HG03139 (cell line): ENCODE results near the gene HIGD1B.

Source experiments
- ATAC-seq: cut with Tn5 transposase; IDR thresholded peaks from one replicate; pipeline ENCODE4 v1.9.1; 2021; ENCODE audit not compliant: unreplicated experiment

Gene HIGD1B

DNA sequence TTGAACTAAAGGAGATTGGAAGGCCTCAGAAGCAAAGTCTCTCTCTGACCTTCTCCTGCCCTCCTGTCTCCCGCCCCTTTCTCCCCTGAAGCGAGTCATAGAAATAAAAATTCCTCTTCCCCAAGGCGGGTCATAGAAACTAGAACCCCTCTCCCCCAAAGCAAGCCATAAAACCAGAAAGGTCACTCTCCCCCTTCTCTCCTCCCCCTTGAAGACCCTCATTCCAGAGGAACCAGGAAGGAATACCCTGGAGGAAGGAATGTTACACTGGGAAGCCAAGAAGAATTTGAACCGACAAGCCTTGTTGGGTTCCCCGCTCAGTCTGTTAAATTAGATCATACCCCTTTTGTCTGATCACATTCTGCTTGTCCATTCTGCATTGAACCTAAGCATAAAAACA lies 14.9 kb upstream of the HIGD1B start:
- ATAC-seq = no peak

DNA sequence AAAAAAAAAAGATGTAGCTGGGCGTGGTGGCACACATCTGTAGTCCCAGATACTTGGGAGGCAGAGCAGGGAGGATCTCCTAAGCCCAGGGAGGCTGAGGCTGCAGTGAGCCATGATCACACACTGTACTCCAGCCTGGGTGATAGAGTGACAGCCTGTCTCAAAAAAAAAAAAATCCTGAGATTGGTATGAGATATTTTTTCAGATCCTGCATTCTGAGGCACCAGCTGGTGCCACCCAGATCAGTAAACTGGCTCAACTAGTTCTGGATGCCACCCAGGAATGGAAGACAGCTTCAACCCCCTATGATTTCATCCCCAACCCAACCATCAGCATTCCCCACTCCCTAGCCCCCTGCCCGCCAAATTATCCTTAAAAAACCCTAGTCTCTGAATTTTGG lies 10.5 kb upstream of the HIGD1B start:
- no peak for ATAC-seq

DNA sequence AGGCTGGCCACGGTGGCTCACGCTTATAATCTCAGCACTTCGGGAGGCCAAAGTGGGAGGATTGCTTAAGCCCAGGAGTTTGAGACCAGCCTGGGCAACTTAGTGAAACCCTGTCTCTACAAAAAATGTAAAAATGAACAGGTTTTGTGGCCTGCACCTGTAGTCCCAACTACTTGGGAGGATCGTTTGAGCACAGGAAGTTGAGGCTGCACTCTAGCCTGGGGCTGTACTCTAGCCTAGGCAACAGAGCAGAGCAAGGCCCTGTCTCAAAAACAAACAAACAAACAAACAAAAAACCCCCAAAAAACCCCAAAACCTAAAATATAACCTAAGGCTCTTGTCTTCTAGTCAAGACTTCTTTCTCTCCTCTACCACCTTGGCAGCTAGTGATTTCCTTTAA lies 7.4 kb upstream of the HIGD1B start:
- no peak for ATAC-seq

- no peak for ATAC-seq
Observed at GRCh38 chr17:44840936-44841335, 6.7 kb upstream of the HIGD1B start.

DNA sequence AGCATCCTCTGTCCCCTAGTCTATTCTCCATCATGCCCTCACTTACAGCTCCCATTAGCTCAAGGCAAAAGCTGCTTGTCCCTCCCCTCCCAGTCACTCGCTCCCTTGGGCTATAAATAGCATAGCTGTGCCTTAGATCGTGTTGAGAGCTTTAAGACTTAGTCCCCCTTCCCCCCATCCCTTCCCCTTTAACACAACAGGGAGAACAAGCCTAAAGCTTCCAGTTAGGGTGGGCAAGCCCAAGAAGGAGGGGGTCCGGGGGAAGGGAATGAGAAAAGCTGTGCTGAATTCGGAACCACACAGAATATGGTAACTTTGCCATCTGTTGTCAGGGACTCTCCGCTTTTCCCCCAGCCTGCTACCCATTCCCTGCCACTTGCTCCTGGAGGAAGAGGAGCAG lies 4.9 kb upstream of the HIGD1B start:
- ATAC-seq = no peak

- ATAC-seq = no peak
Observed at GRCh38 chr17:44844390-44844830, 3.3 kb upstream of the HIGD1B start.

- no peak for ATAC-seq
Observed at GRCh38 chr17:44846206-44846605, 1.5 kb upstream of the HIGD1B start.

DNA sequence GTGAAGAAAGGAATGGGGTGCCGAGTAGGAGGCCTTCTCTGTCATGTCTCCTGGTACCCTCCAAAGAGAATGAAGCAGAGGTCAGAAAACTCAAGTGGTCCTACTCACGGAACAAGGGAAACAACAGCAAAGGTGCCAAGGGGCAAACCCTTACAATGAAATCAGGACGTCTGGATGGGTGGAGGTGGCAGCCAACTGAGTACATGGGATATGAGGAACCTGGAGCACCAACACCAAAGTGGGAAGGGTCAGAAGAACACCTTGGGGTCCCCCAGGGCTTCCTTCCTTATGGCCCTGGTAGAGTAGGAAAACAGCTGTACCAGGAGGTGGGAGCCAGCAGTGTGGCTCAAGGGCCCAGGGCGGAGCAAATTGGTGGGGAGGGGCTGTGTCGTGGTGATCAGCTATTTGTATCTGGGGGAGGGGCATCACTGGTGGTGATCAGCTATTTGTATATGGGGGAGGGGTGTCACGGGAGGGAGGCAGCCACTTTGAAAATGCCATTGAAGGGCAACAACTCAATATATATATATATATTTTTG lies 643 bp downstream of the HIGD1B start:
- ATAC-seq = no peak

DNA sequence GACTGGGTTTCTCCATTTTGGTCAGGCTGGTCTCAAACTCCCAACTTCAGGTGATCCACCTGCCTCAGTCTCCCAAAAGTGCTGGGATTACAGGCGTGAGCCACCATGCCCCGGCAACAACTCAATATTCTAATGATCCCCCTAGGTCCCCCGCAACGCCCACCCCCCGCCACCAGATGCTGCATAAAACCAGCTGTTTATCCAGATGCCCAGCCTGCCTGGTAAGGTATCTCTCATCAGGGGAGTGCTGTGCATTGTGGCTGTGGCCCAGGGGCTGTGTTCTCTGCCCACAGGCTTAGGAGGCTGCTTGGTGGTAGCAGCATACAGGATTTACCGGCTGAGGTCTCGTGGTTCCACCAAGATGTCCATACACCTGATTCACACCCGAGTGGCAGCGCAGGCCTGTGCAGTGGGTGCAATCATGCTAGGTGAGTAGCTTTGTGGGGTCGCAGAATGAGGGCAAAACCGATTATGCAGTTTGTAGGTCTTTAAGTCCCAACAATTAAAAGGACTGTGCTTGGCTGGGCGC lies 1.3 kb downstream of the HIGD1B start:
- ATAC-seq = no peak

GRCh38 chr17:44850025-44850424 lies 2.3 kb downstream of the HIGD1B start:
- no peak for ATAC-seq

DNA sequence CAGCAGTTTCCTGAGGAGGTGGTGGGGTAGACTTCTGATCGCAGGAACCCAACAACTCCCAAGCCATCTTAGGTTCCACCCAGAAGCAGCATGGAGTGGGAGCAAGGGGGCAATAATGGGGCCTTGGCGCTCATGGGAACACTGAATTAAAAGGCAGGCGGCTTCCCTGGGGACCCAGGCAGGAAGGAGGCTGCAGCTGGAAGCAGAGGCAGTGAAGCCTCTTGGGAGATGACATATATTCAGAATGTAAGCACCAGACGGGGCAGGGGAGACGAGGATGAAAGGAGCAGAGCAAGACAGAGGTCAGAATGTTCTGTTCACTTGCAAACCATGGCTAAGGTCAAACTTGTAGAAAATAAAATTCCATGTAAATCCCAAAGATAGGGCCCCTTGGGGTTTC lies 2.9 kb downstream of the HIGD1B start:
- ATAC-seq = no peak

GRCh38 chr17:44854192-44854591 lies 6.5 kb downstream of the HIGD1B start:
- no peak for ATAC-seq

DNA sequence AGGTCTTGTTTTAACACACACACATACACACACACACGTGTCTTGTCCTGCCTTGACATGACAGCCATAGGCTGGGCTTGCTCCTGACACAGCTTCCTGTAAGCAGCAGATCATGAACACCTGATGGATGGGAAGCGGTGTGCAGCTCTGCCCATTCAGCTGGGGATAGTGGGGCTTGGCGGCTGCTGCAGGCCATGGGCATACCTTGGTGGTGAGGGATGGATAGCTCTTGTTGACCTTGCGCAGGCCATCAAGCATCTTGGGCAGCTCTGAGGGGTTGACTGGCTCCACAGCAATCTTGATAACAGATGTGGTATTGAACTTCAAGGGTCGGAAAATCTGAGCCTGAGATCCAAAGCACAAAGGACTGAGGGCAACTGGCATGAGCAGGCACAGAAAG lies 12.0 kb downstream of the HIGD1B start:
- no peak for ATAC-seq

DNA sequence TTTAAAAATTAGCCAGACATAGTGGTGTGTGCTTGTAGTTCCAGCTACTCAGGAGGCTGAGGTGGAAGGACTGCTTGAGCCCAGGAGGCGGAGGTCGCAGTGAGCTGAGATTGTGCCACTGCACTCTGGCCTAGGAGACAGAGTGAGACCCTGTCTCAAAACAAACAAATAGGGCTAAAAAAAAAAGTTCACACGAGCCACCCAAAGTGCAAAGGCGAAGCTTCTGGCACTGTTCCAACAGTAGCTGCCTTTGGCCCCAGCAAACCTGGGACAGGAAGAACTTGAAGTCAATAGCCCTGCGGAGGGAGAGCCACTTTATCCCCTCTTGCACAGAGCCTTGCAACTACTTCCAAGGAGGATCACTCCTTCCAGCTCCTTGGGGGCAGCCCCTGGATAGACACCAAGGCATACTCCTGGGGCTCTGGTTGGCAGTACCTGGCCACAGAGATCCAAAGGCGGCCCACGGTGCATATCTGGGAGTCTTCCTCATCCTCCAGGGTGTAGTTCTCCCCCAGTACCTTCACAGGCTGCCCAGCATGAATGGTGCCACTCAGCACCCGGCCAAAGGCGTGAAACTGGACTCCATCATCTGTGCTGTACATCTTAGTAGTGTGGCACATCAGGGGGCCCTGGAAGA lies 14.7 kb downstream of the HIGD1B start:
- no peak for ATAC-seq

- no peak for ATAC-seq
Observed at GRCh38 chr17:44863061-44863918, 15.6 kb downstream of the HIGD1B start.

- ATAC-seq = no peak
Observed at GRCh38 chr17:44864831-44865230, 17.1 kb downstream of the HIGD1B start.

- no peak for ATAC-seq
Observed at GRCh38 chr17:44865231-44865660, 17.6 kb downstream of the HIGD1B start.

DNA sequence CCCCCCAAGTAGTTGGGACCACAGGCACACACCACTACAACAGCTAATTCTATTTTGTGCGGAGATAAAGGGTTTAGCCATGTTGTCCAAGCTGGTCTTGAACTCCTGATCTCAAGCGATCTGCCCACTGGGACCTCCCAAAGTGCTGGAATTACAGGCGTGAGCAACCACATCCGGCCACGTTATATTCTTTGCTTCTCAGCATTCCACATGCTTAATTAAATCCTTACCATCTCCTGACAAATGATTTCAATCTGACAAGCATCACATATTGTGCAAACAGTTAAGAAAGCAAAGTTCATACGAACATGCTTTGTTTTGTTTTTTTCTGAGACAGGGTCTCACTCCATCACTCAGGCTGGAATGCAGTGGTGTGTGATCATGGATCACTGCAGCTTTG lies 18.2 kb downstream of the HIGD1B start:
- ATAC-seq = no peak

GRCh38 chr17:44867841-44868240 lies 20.2 kb downstream of the HIGD1B start:
- ATAC-seq = no peak

DNA sequence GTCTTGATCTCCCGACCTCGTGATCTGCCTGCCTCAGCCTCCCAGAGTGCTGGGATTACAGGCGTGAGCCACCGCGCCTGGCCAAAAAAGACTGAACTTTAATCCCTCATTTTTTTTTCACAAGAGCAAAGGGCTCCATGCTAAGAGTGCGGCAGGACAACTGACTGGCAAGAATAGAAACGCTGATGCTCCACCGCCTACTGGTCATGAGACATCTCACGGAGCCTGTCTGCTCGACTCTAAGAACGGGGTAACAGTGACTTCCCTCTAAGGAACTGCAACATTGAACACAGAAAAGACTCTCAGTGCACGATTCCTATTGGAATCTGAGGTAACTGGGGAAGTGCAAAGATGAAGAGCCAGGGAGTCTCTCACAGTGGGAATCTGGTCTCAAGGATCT lies 23.9 kb downstream of the HIGD1B start:
- no peak for ATAC-seq

DNA sequence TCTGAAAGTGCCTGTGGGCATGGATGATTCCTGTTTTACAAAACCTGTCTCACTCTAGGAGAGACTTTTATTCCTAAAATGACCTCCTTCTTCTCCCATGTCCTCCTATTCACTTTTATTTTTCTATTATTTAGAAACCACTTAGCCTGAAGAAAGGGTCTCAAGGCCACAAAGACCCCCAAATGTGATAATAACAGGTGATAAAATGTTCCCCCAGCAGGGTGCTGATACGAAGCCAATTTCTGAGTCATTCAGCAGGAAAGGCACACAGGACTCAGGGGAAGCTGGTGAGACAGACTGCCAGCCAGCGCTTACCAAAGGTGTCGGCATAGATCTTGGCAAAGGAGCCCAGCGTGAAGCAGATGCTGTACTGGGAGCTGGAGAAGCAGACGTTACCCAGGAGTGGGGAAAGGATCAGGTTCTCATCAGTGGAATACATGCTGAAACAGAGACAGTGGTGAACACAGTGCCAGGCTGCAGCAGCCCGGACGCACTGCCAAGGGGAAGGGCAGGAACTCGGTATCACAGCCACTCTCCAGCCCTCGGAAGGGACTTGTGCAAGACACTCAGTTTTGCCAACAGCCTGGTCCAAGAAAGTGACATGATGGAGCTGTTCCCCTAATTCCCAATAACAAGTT lies 24.6 kb downstream of the HIGD1B start:
- ATAC-seq = no peak

DNA sequence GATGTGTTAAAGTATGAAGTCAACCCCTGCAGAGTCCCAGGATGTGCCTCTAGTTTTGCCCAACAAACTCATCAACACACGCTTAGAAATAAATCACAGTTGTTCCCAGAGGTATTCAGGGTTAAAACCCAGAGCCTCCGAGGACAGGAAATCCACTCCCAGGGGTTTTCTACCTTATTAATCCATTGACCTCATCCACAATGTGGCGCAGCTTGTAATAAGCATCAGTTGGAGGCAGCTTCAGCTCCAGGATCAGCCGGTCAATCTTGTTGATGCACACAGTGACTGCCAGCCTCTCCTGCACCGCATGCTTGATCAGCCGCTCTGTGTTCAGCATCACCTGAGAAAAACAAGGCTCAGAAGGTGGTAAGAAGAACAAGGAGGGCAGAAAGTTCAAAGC lies 28.1 kb downstream of the HIGD1B start:
- ATAC-seq = no peak
